HEK293 (cell line): ENCODE measurements around the gene CREM.
A peak's percentile ranks its signal among the peaks of the same experiment; 100 is the strongest.

Experiments used
- CTCF ChIA-PET: fragments of 350-600 bp; formaldehyde crosslinking; extraction: SDS; loops from one replicate; lab custom pipeline; 2021; ENCODE audit warnings: antibody characterized with exemption; lab: Yijun Ruan, JAX
- POLR2A ChIA-PET: fragments of 300-600 bp; formaldehyde crosslinking; extraction: SDS; loops from one replicate; lab custom pipeline; 2020; ENCODE audit warnings: antibody characterized with exemption, inconsistent platforms; lab: Yijun Ruan, JAX
- H3K27ac ChIP-seq: fragments of 200-500 bp; sonication (Bioruptor generic); 2 replicates; pipeline ENCODE4 v1.5.1; 2014; ENCODE audit warnings: low read depth, low read length, control low read depth, inconsistent platforms; ENCODE audit errors: extremely low read depth
- H3K36me3 ChIP-seq, 2 experiments: fragments of 200-500 bp in 1 of 2; sonication (Bioruptor generic) in 1 of 2; 1 replicate in 1 of 2; 2 replicates in 1 of 2; pipeline ENCODE4 v1.5.1; 2014 to 2017; ENCODE audit warnings: inconsistent platforms in 2 of 2, low read length in 2 of 2; ENCODE audit not compliant: control insufficient read depth in 2 of 2, insufficient read depth in 1 of 2
- H3K4me1 ChIP-seq: fragments of 200-500 bp; sonication (Bioruptor generic); 2 replicates; pipeline ENCODE4 v1.5.1; 2014; ENCODE audit warnings: mild to moderate bottlenecking, low read length, inconsistent platforms; ENCODE audit not compliant: control insufficient read depth, insufficient read depth
- H3K4me3 ChIP-seq: 2 replicates; pipeline ENCODE4 v1.5.1; 2011; ENCODE audit warnings: low read depth, mild to moderate bottlenecking, control low read depth, low read length, moderate library complexity
- H3K9me3 ChIP-seq: fragments of 200-500 bp; sonication (Bioruptor generic); 2 replicates; pipeline ENCODE4 v1.5.1; 2014; ENCODE audit warnings: low read depth, low read length, inconsistent platforms; ENCODE audit not compliant: control insufficient read depth, insufficient read depth
- GFI1B ChIP-seq: fragments of 450-650 bp; formaldehyde crosslinking; IDR thresholded peaks from 2 replicates; pipeline ENCODE4 v1.5.1; 2016; ENCODE audit warnings: missing biosample characterization, missing genetic modification characterization
- MZF1 ChIP-seq: fragments of 450-650 bp; formaldehyde crosslinking; IDR thresholded peaks from 2 replicates; pipeline ENCODE4 v1.5.1; 2017; ENCODE audit warnings: missing biosample characterization, missing genetic modification characterization, borderline replicate concordance
- RBAK ChIP-seq: fragments of 450-650 bp; formaldehyde crosslinking; IDR thresholded peaks from 2 replicates; pipeline ENCODE4 v1.5.1; 2016; ENCODE audit warnings: missing biosample characterization, missing genetic modification characterization
- SP7 ChIP-seq: fragments of 450-650 bp; formaldehyde crosslinking; IDR thresholded peaks from 2 replicates; pipeline ENCODE4 v1.5.1; 2016; ENCODE audit warnings: missing biosample characterization, missing genetic modification characterization
- ZFP37 ChIP-seq: fragments of 450-650 bp; formaldehyde crosslinking; IDR thresholded peaks from 2 replicates; pipeline ENCODE4 v1.5.1; 2016; ENCODE audit warnings: missing biosample characterization, missing genetic modification characterization
- ZNF19 ChIP-seq: fragments of 450-650 bp; formaldehyde crosslinking; IDR thresholded peaks from 2 replicates; pipeline ENCODE4; 2016; ENCODE audit warnings: missing biosample characterization, missing genetic modification characterization, low read depth
- ZNF239 ChIP-seq: fragments of 450-650 bp; formaldehyde crosslinking; IDR thresholded peaks from 2 replicates; pipeline ENCODE4 v1.5.1; 2016; ENCODE audit warnings: missing biosample characterization, missing genetic modification characterization
- ZNF274 ChIP-seq, 2 experiments: fragments of 200-500 bp in 1 of 2; fragments of 450-650 bp in 1 of 2; sonication (Bioruptor generic) in 1 of 2; formaldehyde crosslinking in 1 of 2; IDR thresholded peaks; 2 replicates each; pipeline versions ENCODE4 v1.5.1 to v1.6.1; 2014 to 2016; ENCODE audit warnings: borderline replicate concordance in 1 of 2, inconsistent platforms in 1 of 2, low read length in 1 of 2, missing biosample characterization in 1 of 2, missing genetic modification characterization in 1 of 2
- ZNF350 ChIP-seq: fragments of 450-650 bp; formaldehyde crosslinking; IDR thresholded peaks from 2 replicates; pipeline ENCODE4 v1.5.0; 2017; ENCODE audit warnings: missing biosample characterization, mild to moderate bottlenecking, missing genetic modification characterization
- ZNF394 ChIP-seq: fragments of 450-650 bp; formaldehyde crosslinking; IDR thresholded peaks from 2 replicates; pipeline ENCODE4 v1.5.1; 2016; ENCODE audit warnings: missing biosample characterization, missing genetic modification characterization, mild to moderate bottlenecking, moderate library complexity, borderline replicate concordance
- ZNF433 ChIP-seq: fragments of 450-650 bp; formaldehyde crosslinking; IDR thresholded peaks from 2 replicates; pipeline ENCODE4 v1.5.1; 2016; ENCODE audit warnings: missing biosample characterization, missing genetic modification characterization, low read depth
- ZNF530 ChIP-seq: fragments of 450-650 bp; formaldehyde crosslinking; IDR thresholded peaks from 2 replicates; pipeline ENCODE4 v1.5.1; 2016; ENCODE audit warnings: low read depth, missing biosample characterization, missing genetic modification characterization
- ZNF544 ChIP-seq: fragments of 450-650 bp; formaldehyde crosslinking; IDR thresholded peaks from 2 replicates; pipeline ENCODE4 v1.5.0; 2017; ENCODE audit warnings: missing biosample characterization, missing genetic modification characterization
- ZNF558 ChIP-seq: fragments of 450-650 bp; formaldehyde crosslinking; IDR thresholded peaks from 2 replicates; pipeline ENCODE4 v1.5.1; 2016; ENCODE audit warnings: missing biosample characterization, missing genetic modification characterization
- ZNF654 ChIP-seq: fragments of 450-650 bp; formaldehyde crosslinking; IDR thresholded peaks from 2 replicates; pipeline ENCODE4 v1.5.1; 2016; ENCODE audit warnings: low read depth, missing biosample characterization, missing genetic modification characterization
- ZNF664 ChIP-seq: fragments of 450-650 bp; formaldehyde crosslinking; IDR thresholded peaks from 2 replicates; pipeline ENCODE4 v1.5.1; 2016; ENCODE audit warnings: missing biosample characterization, missing genetic modification characterization
- ZNF785 ChIP-seq: fragments of 450-650 bp; formaldehyde crosslinking; IDR thresholded peaks from 2 replicates; pipeline ENCODE4 v1.5.1; 2016; ENCODE audit warnings: missing biosample characterization, missing genetic modification characterization
- ZNF830 ChIP-seq: fragments of 450-650 bp; IDR thresholded peaks from 2 replicates; pipeline ENCODE4 v1.5.0; 2018; ENCODE audit warnings: missing biosample characterization, missing genetic modification characterization, low read depth, mild to moderate bottlenecking, moderate library complexity
- TF ChIP-seq, protein P1 (sequence below): fragments of 450-650 bp; formaldehyde crosslinking; IDR thresholded peaks from 2 replicates; pipeline ENCODE4 v1.5.1; 2016; ENCODE audit warnings: missing biosample characterization, missing genetic modification characterization
- TF ChIP-seq, protein P2 (sequence below): sonication (generic); formaldehyde crosslinking; IDR thresholded peaks from 2 replicates; pipeline ENCODE4 v1.8.1; 2022; ENCODE audit warnings: mild to moderate bottlenecking, moderate library complexity, missing genetic modification reagents
- TF ChIP-seq, protein P3 (sequence below): fragments of 450-650 bp; formaldehyde crosslinking; IDR thresholded peaks from 2 replicates; pipeline ENCODE4 v1.5.1; 2016; ENCODE audit warnings: missing biosample characterization, missing genetic modification characterization
- TF ChIP-seq, protein P4 (sequence below): fragments of 450-650 bp; formaldehyde crosslinking; IDR thresholded peaks from 2 replicates; pipeline ENCODE4 v1.5.1; 2016; ENCODE audit warnings: missing biosample characterization, missing genetic modification characterization, low read depth
- TF ChIP-seq, protein P5 (sequence below): fragments of 450-650 bp; formaldehyde crosslinking; IDR thresholded peaks from 2 replicates; pipeline ENCODE4 v1.5.1; 2016; ENCODE audit warnings: missing biosample characterization, missing genetic modification characterization, low read depth

CREM gene

DNA sequence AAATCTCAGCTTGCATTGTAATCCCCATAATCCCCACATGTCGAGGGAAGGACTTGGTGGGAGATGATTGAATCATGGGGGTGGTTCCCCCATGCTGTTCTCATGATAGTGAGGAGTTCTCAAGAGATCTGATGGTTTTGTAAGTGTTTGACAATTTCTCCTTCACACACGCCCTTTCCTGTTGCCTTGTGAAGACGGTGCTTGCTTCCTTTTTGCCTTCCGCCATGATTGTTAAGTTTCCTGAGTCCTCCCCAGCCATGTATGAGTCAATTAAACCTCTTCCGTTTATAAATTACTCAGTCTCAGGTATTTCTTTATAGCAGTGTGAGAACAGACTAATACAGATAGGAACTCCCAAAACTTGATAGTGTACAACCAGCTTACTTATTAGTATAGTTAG, 98.6 kb downstream of the CREM start:
- Histone ChIP-seq H3K9me3 (no peaks in the 10 kb centered on the region), H3K4me1 (no peaks in the 10 kb centered on the region), H3K4me3 (no peak overlapping the region), H3K27ac (no peak overlapping the region), H3K36me3 (no peaks in the 10 kb centered on the region)
- peak; percentile 80 for TF ChIP-seq MZF1 (tag by site-specific recombination)
- TF ChIP-seq, protein P1, sequence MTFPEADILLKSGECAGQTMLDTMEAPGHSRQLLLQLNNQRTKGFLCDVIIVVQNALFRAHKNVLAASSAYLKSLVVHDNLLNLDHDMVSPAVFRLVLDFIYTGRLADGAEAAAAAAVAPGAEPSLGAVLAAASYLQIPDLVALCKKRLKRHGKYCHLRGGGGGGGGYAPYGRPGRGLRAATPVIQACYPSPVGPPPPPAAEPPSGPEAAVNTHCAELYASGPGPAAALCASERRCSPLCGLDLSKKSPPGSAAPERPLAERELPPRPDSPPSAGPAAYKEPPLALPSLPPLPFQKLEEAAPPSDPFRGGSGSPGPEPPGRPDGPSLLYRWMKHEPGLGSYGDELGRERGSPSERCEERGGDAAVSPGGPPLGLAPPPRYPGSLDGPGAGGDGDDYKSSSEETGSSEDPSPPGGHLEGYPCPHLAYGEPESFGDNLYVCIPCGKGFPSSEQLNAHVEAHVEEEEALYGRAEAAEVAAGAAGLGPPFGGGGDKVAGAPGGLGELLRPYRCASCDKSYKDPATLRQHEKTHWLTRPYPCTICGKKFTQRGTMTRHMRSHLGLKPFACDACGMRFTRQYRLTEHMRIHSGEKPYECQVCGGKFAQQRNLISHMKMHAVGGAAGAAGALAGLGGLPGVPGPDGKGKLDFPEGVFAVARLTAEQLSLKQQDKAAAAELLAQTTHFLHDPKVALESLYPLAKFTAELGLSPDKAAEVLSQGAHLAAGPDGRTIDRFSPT (tag by site-specific recombination), result no peak
- ChIA-PET CTCF (interaction anchor here (1.0 to 1.3 kb wide), 4 partner anchors 11 to 104 kb away, joined by 3 to 4 read pairs (median 4); partner anchors contain the start of gene CREM), POLR2A (no interaction called here)

DNA sequence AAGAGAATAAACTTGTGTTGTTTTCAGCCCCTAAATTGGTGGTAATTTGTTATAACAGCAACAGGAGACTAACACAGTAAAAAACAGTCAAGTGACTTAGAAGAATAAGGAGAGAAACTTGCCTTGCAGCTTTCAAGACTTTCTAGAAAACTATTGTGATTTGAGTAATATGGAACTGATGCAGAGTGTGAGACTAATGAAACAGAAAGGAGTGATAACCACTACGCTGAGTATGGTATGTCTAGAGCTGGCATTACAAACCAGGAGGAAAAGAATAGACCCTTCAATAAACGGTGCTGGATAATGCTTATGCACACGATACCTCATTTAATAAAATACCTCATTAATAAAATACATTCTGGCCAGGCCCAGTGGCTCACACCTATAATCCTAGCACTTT, 99.9 kb downstream of the CREM start:
- H3K4me1 ChIP-seq, result no peaks in the 10 kb centered on the region
- H3K9me3 ChIP-seq, result no peaks in the 10 kb centered on the region
- H3K27ac ChIP-seq, result no peak overlapping the region
- POLR2A ChIA-PET, result no interaction called here
- no peak overlapping the region for H3K4me3 ChIP-seq
- no peak for TF ChIP-seq ZNF433 (tag by site-specific recombination)
- no peak for TF ChIP-seq SP7 (tag by site-specific recombination)
- TF ChIP-seq ZNF664, result no peak
- no peak for TF ChIP-seq ZNF394 (tag by site-specific recombination)
- no peak for TF ChIP-seq ZFP37 (tag by site-specific recombination)
- TF ChIP-seq ZNF830, result no peak
- no peak for TF ChIP-seq ZNF530 (tag by site-specific recombination)
- TF ChIP-seq GFI1B (tag by site-specific recombination), result no peak
- no peak for TF ChIP-seq RBAK (tag by site-specific recombination)
- TF ChIP-seq ZNF19, result no peak
- TF ChIP-seq ZNF544 (tag by site-specific recombination), result no peak
- CTCF ChIA-PET, result interaction anchor here (0.8 kb wide), 1 partner anchor 57 kb away, joined by 4 read pairs; no protein-coding TSS in a partner anchor
- H3K36me3 ChIP-seq, result no peaks in the 10 kb centered on the region

DNA sequence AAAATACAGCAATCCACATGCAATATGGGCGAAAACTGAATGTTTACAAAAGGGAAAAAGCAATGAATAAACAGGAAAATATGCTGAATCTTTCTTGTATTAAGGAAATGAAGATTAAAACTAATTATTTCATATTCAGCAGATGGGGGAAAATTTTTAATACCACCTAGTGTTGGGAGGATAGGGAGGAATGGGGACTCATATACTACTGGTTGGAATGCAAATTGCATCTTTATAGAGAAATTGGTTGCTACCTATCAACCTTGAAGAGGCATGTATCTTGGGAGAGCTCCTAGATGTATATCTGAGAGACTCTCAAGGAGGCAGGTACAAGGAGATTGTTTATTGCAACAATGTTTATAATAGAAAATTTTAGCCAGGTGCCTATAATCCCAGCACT, 101.4 kb downstream of the CREM start:
- no peaks in the 10 kb centered on the region for H3K36me3 ChIP-seq
- CTCF ChIA-PET, result interaction anchor here (0.6 to 1.4 kb wide), 2 partner anchors 10 to 102 kb away, joined by 3 to 6 read pairs; no protein-coding TSS in a partner anchor
- TF ChIP-seq ZNF654 (tag by site-specific recombination), result no peak
- no peak for TF ChIP-seq ZNF350 (tag by site-specific recombination)
- no peak for TF ChIP-seq ZNF785
- no peak for TF ChIP-seq ZNF239 (tag by site-specific recombination)
- TF ChIP-seq, protein P2, sequence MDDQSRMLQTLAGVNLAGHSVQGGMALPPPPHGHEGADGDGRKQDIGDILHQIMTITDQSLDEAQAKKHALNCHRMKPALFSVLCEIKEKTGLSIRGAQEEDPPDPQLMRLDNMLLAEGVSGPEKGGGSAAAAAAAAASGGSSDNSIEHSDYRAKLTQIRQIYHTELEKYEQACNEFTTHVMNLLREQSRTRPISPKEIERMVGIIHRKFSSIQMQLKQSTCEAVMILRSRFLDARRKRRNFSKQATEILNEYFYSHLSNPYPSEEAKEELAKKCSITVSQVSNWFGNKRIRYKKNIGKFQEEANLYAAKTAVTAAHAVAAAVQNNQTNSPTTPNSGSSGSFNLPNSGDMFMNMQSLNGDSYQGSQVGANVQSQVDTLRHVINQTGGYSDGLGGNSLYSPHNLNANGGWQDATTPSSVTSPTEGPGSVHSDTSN (CRISPR knock-in tag), result no peak
- TF ChIP-seq, protein P3, sequence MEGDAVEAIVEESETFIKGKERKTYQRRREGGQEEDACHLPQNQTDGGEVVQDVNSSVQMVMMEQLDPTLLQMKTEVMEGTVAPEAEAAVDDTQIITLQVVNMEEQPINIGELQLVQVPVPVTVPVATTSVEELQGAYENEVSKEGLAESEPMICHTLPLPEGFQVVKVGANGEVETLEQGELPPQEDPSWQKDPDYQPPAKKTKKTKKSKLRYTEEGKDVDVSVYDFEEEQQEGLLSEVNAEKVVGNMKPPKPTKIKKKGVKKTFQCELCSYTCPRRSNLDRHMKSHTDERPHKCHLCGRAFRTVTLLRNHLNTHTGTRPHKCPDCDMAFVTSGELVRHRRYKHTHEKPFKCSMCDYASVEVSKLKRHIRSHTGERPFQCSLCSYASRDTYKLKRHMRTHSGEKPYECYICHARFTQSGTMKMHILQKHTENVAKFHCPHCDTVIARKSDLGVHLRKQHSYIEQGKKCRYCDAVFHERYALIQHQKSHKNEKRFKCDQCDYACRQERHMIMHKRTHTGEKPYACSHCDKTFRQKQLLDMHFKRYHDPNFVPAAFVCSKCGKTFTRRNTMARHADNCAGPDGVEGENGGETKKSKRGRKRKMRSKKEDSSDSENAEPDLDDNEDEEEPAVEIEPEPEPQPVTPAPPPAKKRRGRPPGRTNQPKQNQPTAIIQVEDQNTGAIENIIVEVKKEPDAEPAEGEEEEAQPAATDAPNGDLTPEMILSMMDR (tag by site-specific recombination), result no peak
- no peak for TF ChIP-seq ZNF558 (tag by site-specific recombination)
- no peak for TF ChIP-seq ZNF274 (IDR thresholded peaks at IDR 0.05; ENCODE audit: low read length)
- no peak for TF ChIP-seq ZNF274 (tag by site-specific recombination; IDR thresholded peaks at IDR 0.05; ENCODE audit: borderline replicate concordance)
- TF ChIP-seq, protein P4, sequence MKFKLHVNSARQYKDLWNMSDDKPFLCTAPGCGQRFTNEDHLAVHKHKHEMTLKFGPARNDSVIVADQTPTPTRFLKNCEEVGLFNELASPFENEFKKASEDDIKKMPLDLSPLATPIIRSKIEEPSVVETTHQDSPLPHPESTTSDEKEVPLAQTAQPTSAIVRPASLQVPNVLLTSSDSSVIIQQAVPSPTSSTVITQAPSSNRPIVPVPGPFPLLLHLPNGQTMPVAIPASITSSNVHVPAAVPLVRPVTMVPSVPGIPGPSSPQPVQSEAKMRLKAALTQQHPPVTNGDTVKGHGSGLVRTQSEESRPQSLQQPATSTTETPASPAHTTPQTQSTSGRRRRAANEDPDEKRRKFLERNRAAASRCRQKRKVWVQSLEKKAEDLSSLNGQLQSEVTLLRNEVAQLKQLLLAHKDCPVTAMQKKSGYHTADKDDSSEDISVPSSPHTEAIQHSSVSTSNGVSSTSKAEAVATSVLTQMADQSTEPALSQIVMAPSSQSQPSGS (tag by site-specific recombination), result no peak
- TF ChIP-seq, protein P5, sequence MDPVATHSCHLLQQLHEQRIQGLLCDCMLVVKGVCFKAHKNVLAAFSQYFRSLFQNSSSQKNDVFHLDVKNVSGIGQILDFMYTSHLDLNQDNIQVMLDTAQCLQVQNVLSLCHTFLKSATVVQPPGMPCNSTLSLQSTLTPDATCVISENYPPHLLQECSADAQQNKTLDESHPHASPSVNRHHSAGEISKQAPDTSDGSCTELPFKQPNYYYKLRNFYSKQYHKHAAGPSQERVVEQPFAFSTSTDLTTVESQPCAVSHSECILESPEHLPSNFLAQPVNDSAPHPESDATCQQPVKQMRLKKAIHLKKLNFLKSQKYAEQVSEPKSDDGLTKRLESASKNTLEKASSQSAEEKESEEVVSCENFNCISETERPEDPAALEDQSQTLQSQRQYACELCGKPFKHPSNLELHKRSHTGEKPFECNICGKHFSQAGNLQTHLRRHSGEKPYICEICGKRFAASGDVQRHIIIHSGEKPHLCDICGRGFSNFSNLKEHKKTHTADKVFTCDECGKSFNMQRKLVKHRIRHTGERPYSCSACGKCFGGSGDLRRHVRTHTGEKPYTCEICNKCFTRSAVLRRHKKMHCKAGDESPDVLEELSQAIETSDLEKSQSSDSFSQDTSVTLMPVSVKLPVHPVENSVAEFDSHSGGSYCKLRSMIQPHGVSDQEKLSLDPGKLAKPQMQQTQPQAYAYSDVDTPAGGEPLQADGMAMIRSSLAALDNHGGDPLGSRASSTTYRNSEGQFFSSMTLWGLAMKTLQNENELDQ (tag by site-specific recombination), result no peak
- POLR2A ChIA-PET, result no interaction called here
- H3K27ac ChIP-seq, result no peak overlapping the region
- no peaks in the 10 kb centered on the region for H3K4me1 ChIP-seq
- H3K4me3 ChIP-seq, result no peak overlapping the region
- no peaks in the 10 kb centered on the region for H3K9me3 ChIP-seq
